SK-N-SH (cell line): ENCODE results near the gene BAIAP2. TPM values are rescaled to one million over a fixed set of nuclear protein-coding genes. Genes with fewer than 3 reads are reported as not detected.

Experiments
- CTCF ChIA-PET: fragments of 300-600, 350-600 bp; formaldehyde crosslinking; extraction: SDS; loops from one replicate; lab custom pipeline; 2021; lab: Yijun Ruan, JAX
- POLR2A ChIA-PET: fragments of 350-600 bp; sonication (Branson Sonifier 250); formaldehyde crosslinking; extraction: SDS; loops from one replicate; lab custom pipeline; 2020; ENCODE audit warnings: antibody characterized with exemption, inconsistent platforms; lab: Yijun Ruan, JAX
- DNase-seq: peaks from one replicate; pipeline ENCODE4 v3.0.0; 2012
- H2AFZ ChIP-seq: fragments of 200-600 bp; sonication (generic); 2 replicates; pipeline ENCODE4 v1.8.1; 2016; ENCODE audit warnings: antibody characterized with exemption, mild to moderate bottlenecking, low read depth
- H3F3A ChIP-seq: fragments of 200-600 bp; sonication (generic); replicated peaks from 2 replicates; pipeline ENCODE3; 2016; ENCODE audit warnings: antibody characterized with exemption, mild to moderate bottlenecking; ENCODE audit not compliant: insufficient read depth
- H3K27ac ChIP-seq, 2 experiments: fragments of 200-500 bp in 1 of 2; fragments of 200-600 bp in 1 of 2; sonication (Bioruptor generic) in 1 of 2; sonication (generic), shearing (Covaris generic) in 1 of 2; 2 replicates each; pipeline versions ENCODE4 v1.5.1 to v1.6.1; 2014 to 2016; ENCODE audit warnings: low read depth in 2 of 2, inconsistent platforms in 1 of 2, low read length in 1 of 2, mild to moderate bottlenecking in 1 of 2, mixed read lengths in 1 of 2
- H3K27me3 ChIP-seq: fragments of 200-600 bp; sonication (generic), shearing (Covaris generic); 2 replicates; pipeline ENCODE4 v1.6.1; 2016; ENCODE audit warnings: mixed run types; ENCODE audit not compliant: insufficient read depth
- H3K36me3 ChIP-seq, 2 experiments: fragments of 200-500 bp in 1 of 2; fragments of 200-600 bp in 1 of 2; sonication (Bioruptor generic) in 1 of 2; sonication (generic) in 1 of 2; replicated peaks in 1 of 2; 2 replicates each; pipeline versions ENCODE3 to v1.5.1; 2014 to 2016; ENCODE audit warnings: low read length in 1 of 2, mild to moderate bottlenecking in 1 of 2; ENCODE audit not compliant: insufficient read depth in 2 of 2, control insufficient read depth in 1 of 2
- H3K4me1 ChIP-seq, 2 experiments: fragments of 200-500 bp in 1 of 2; fragments of 200-600 bp in 1 of 2; sonication (Bioruptor generic) in 1 of 2; sonication (generic), shearing (Covaris generic) in 1 of 2; 2 replicates each; pipeline versions ENCODE4 v1.5.1 to v1.6.1; 2014 to 2016; ENCODE audit warnings: low read depth in 1 of 2, low read length in 1 of 2, mixed run types in 1 of 2; ENCODE audit not compliant: insufficient read depth in 2 of 2, control insufficient read depth in 1 of 2
- H3K4me2 ChIP-seq: fragments of 200-600 bp; sonication (generic), shearing (Covaris generic); 2 replicates; pipeline ENCODE4 v1.6.1; 2017; ENCODE audit warnings: mixed run types
- H3K4me3 ChIP-seq, 2 experiments: fragments of 200-500 bp in 1 of 2; fragments of 200-600 bp in 1 of 2; sonication (Bioruptor generic) in 1 of 2; sonication (generic), shearing (Covaris generic) in 1 of 2; 2 replicates each; pipeline versions ENCODE4 v1.5.1 to v1.8.1; 2014 to 2016; ENCODE audit warnings: low read depth in 2 of 2, inconsistent platforms in 1 of 2, low read length in 1 of 2, mild to moderate bottlenecking in 1 of 2, mixed read lengths in 1 of 2, moderate library complexity in 1 of 2
- H3K79me2 ChIP-seq: fragments of 200-600 bp; sonication (generic); 2 replicates; pipeline ENCODE4 v1.8.1; 2017; ENCODE audit warnings: mild to moderate bottlenecking; ENCODE audit not compliant: insufficient read depth
- H3K9ac ChIP-seq: fragments of 200-600 bp; sonication (generic); 2 replicates; pipeline ENCODE4 v1.6.1; 2017; ENCODE audit warnings: mixed run types
- H3K9me2 ChIP-seq: fragments of 200-600 bp; sonication (generic); 2 replicates; pipeline ENCODE4 v1.6.1; 2017; ENCODE audit warnings: mixed run types
- H3K9me3 ChIP-seq: fragments of 200-600 bp; sonication (generic); 2 replicates; pipeline ENCODE4 v1.6.1; 2017; ENCODE audit warnings: mixed run types, mild to moderate bottlenecking, moderate library complexity
- H4K20me1 ChIP-seq: fragments of 200-600 bp; sonication (generic); 2 replicates; pipeline ENCODE4 v1.6.1; 2017; ENCODE audit warnings: mild to moderate bottlenecking, mixed run types; ENCODE audit not compliant: insufficient read depth
- CHD2 ChIP-seq: fragments of 150-350 bp; IDR thresholded peaks from 2 replicates; pipeline ENCODE4 v1.6.1; 2018; ENCODE audit warnings: low read length; ENCODE audit not compliant: partially characterized antibody
- CTCF ChIP-seq: fragments of 200-600 bp; sonication (generic); IDR thresholded peaks from 2 replicates; pipeline ENCODE4 v1.6.1; 2017; ENCODE audit warnings: antibody characterized with exemption, mild to moderate bottlenecking, moderate library complexity
- FOSL2 ChIP-seq: IDR thresholded peaks from 2 replicates; pipeline ENCODE4 v1.4.0; 2012; ENCODE audit warnings: low read depth, mild to moderate bottlenecking, moderate library complexity, borderline replicate concordance
- FOXM1 ChIP-seq: IDR thresholded peaks from 2 replicates; pipeline ENCODE4 v1.4.0; 2012; ENCODE audit warnings: low read depth, mild to moderate bottlenecking
- GATA2 ChIP-seq: sonication (generic); formaldehyde crosslinking; IDR thresholded peaks from 2 replicates; pipeline ENCODE4 v1.5.0; 2020; ENCODE audit warnings: mild to moderate bottlenecking, missing genetic modification reagents
- NFIC ChIP-seq: IDR thresholded peaks from 2 replicates; pipeline ENCODE4 v1.4.0; 2012; ENCODE audit warnings: borderline replicate concordance
- RCOR1 ChIP-seq: fragments of 150-350 bp; IDR thresholded peaks from 2 replicates; pipeline ENCODE4 v1.6.1; 2017; ENCODE audit warnings: antibody characterized with exemption, low read length
- RFX5 ChIP-seq: IDR thresholded peaks from 2 replicates; pipeline ENCODE4 v1.6.1; 2012; ENCODE audit warnings: mild to moderate bottlenecking, improper control_type of control experiment, low read length
- SIN3A ChIP-seq: IDR thresholded peaks from 2 replicates; pipeline ENCODE4 v1.6.1; 2012; ENCODE audit warnings: low read depth, mild to moderate bottlenecking, low read length, moderate library complexity, borderline replicate concordance
- TEAD4 ChIP-seq: IDR thresholded peaks from 2 replicates; pipeline ENCODE4 v1.4.0; 2012; ENCODE audit warnings: mild to moderate bottlenecking, borderline replicate concordance; ENCODE audit not compliant: insufficient read depth
- WGBS: methylation state at CpG from one replicate; pipeline ENCODE4 v1.1.6; 2017; ENCODE audit warnings: low lambda C conversion rate; 5-methylcytosine and 5-hydroxymethylcytosine counted together
- polyA plus RNA-seq, 3 experiments: library from polyadenylated mRNA; depleted of rRNA; stranded (reverse); fragments of >200 nt; gene quantifications; 2 replicates each; pipeline ENCODE4 v1.2.3, GENCODE V29; 2012
- TF ChIP-seq, protein P1 (sequence below): IDR thresholded peaks from 2 replicates; pipeline ENCODE4 v1.4.0; 2012; ENCODE audit warnings: low read depth, borderline replicate concordance
- TF ChIP-seq, protein P2 (sequence below): IDR thresholded peaks from 2 replicates; pipeline ENCODE4 v1.6.1; 2012; ENCODE audit warnings: mild to moderate bottlenecking, low read depth, low read length, moderate library complexity

Gene BAIAP2
- polyA plus RNA-seq, 1 of the 3 experiments (the other 2 are of a cell fraction): 19.8 TPM

- no peak for TF ChIP-seq GATA2 (CRISPR knock-in tag)
- no peak for TF ChIP-seq FOSL2
- TF ChIP-seq FOXM1: no peak
- no peak for TF ChIP-seq CHD2
- TF ChIP-seq NFIC: no peak
- no peak for TF ChIP-seq RCOR1
- TF ChIP-seq, protein P1, sequence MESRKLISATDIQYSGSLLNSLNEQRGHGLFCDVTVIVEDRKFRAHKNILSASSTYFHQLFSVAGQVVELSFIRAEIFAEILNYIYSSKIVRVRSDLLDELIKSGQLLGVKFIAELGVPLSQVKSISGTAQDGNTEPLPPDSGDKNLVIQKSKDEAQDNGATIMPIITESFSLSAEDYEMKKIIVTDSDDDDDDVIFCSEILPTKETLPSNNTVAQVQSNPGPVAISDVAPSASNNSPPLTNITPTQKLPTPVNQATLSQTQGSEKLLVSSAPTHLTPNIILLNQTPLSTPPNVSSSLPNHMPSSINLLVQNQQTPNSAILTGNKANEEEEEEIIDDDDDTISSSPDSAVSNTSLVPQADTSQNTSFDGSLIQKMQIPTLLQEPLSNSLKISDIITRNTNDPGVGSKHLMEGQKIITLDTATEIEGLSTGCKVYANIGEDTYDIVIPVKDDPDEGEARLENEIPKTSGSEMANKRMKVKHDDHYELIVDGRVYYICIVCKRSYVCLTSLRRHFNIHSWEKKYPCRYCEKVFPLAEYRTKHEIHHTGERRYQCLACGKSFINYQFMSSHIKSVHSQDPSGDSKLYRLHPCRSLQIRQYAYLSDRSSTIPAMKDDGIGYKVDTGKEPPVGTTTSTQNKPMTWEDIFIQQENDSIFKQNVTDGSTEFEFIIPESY: no peak
- no peak for TF ChIP-seq SIN3A
- no peak for TF ChIP-seq CTCF
- no peak for TF ChIP-seq RFX5
- no peak for TF ChIP-seq TEAD4
- TF ChIP-seq, protein P2, sequence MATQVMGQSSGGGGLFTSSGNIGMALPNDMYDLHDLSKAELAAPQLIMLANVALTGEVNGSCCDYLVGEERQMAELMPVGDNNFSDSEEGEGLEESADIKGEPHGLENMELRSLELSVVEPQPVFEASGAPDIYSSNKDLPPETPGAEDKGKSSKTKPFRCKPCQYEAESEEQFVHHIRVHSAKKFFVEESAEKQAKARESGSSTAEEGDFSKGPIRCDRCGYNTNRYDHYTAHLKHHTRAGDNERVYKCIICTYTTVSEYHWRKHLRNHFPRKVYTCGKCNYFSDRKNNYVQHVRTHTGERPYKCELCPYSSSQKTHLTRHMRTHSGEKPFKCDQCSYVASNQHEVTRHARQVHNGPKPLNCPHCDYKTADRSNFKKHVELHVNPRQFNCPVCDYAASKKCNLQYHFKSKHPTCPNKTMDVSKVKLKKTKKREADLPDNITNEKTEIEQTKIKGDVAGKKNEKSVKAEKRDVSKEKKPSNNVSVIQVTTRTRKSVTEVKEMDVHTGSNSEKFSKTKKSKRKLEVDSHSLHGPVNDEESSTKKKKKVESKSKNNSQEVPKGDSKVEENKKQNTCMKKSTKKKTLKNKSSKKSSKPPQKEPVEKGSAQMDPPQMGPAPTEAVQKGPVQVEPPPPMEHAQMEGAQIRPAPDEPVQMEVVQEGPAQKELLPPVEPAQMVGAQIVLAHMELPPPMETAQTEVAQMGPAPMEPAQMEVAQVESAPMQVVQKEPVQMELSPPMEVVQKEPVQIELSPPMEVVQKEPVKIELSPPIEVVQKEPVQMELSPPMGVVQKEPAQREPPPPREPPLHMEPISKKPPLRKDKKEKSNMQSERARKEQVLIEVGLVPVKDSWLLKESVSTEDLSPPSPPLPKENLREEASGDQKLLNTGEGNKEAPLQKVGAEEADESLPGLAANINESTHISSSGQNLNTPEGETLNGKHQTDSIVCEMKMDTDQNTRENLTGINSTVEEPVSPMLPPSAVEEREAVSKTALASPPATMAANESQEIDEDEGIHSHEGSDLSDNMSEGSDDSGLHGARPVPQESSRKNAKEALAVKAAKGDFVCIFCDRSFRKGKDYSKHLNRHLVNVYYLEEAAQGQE: no peak
- H3K9ac ChIP-seq: no peak overlapping the region
- no peak overlapping the region for H3K27ac ChIP-seq
- no peak overlapping the region for H3K4me3 ChIP-seq
- H2AFZ ChIP-seq: no peak overlapping the region
- no peak for DNase-seq
- WGBS: 68% methylated on average over 12 of the region's 16 CpGs
- H3K36me3 ChIP-seq: no peaks in the 10 kb centered on the region
- H3F3A ChIP-seq: peaks cover 12% of the 10 kb centered on the region
- ChIA-PET POLR2A (no interaction called here), CTCF (interaction anchor here (1.0 to 4.3 kb wide), 2 partner anchors 19 to 39 kb away, joined by 5 to 42 read pairs; no protein-coding TSS in a partner anchor)
- H3K9me2 ChIP-seq: no peaks in the 10 kb centered on the region
- H3K79me2 ChIP-seq: no peaks in the 10 kb centered on the region
- no peaks in the 10 kb centered on the region for H3K9me3 ChIP-seq
- no peak overlapping the region for H3K4me2 ChIP-seq
- no peaks in the 10 kb centered on the region for H4K20me1 ChIP-seq
- peaks cover 0 to 26% of the 10 kb centered on the region in 2 experiments; a peak in 1 of 4 replicates for H3K4me1 ChIP-seq
- H3K27me3 ChIP-seq: peaks cover 14% of the 10 kb centered on the region; the same call in 1 of the 2 replicates
Measured at GRCh38 chr17:81161972-81162371, 127.0 kb downstream of the BAIAP2 start.
